Calu3 (cell line): ENCODE results near the gene TMEM44. TPM values are rescaled to one million over a fixed set of nuclear protein-coding genes. Genes with fewer than 3 reads are reported as not detected.

ENCODE experiments used
- Bru-seq: library from RNA; stranded (reverse); fragments of 400-500 nt; gene quantifications from one replicate; lab custom pipeline; 2021; lab: Mats Ljungman, UMichigan
- BruChase-seq, 2 experiments: library from RNA; stranded (reverse); fragments of 400-500 nt; gene quantifications; one replicate each; lab custom pipeline; 2021; lab: Mats Ljungman, UMichigan
- BruUV-seq: library from RNA; stranded (reverse); fragments of 400-500 nt; replicated peaks from 2 replicates; lab custom pipeline; 2021; lab: Mats Ljungman, UMichigan
- CTCF ChIA-PET: fragments of 300-600 bp; sonication (Branson Sonifier 250); formaldehyde crosslinking; loops from one replicate; lab custom pipeline; 2022; ENCODE audit warnings: antibody characterized with exemption; lab: Charles Lee
- DNase-seq: peaks from one replicate; pipeline ENCODE4 v3.0.0; 2022
- H3K27ac Mint-ChIP-seq: one replicate; pipeline ENCODE4 v1.8.0; 2022; ENCODE audit warnings: mixed read lengths; ENCODE audit not compliant: unreplicated experiment
- H3K27me3 Mint-ChIP-seq: one replicate; pipeline ENCODE4 v1.8.0; 2022; ENCODE audit warnings: mixed read lengths; ENCODE audit not compliant: unreplicated experiment
- H3K36me3 Mint-ChIP-seq: one replicate; pipeline ENCODE4 v1.8.0; 2022; ENCODE audit warnings: mild to moderate bottlenecking, moderate library complexity, mixed read lengths; ENCODE audit not compliant: insufficient read depth, unreplicated experiment
- H3K4me1 Mint-ChIP-seq: one replicate; pipeline ENCODE4 v1.8.0; 2022; ENCODE audit warnings: mild to moderate bottlenecking, low read depth, mixed read lengths; ENCODE audit not compliant: unreplicated experiment
- H3K4me3 Mint-ChIP-seq: one replicate; pipeline ENCODE4 v1.8.0; 2022; ENCODE audit warnings: mild to moderate bottlenecking, low read depth, moderate library complexity, mixed read lengths; ENCODE audit not compliant: unreplicated experiment
- H3K9me3 Mint-ChIP-seq: one replicate; pipeline ENCODE4 v1.8.0; 2022; ENCODE audit warnings: low read depth, mixed read lengths; ENCODE audit not compliant: unreplicated experiment
- intact Hi-C: fragments of 100-400 bp; cut with micrococcal nuclease; formaldehyde crosslinking; loops from one replicate; pipeline ENCODE4 v1.10.0; 2022; ENCODE audit not compliant: unreplicated experiment
- long read RNA-seq: library from polyadenylated mRNA; stranded (forward); transcript quantifications from one replicate; pipeline ENCODE4 v2.0.0, GENCODE V29; 2022
- total RNA-seq: library from RNA; stranded (reverse); gene quantifications from 2 replicates; pipeline ENCODE4 v1.2.3, GENCODE V29; 2022
- TF ChIP-seq, protein P1 (sequence below): fragments of 200-600 bp; IDR thresholded peaks from one replicate; pipeline ENCODE4 v1.8.0; 2022; ENCODE audit warnings: antibody characterized with exemption; ENCODE audit not compliant: unreplicated experiment

TMEM44 gene, protein sequence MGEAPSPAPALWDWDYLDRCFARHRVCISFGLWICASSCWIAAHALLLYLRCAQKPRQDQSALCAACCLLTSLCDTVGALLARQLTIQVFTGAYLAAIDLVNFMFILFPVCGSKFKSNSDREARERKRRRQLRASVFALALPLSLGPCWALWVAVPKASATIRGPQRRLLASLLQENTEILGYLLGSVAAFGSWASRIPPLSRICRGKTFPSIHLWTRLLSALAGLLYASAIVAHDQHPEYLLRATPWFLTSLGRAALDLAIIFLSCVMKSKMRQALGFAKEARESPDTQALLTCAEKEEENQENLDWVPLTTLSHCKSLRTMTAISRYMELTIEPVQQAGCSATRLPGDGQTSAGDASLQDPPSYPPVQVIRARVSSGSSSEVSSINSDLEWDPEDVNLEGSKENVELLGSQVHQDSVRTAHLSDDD
- total RNA-seq (44.0 and 52.6 TPM in 2 replicates), Bru-seq, nascent RNA (percentile 71 among the genes with signal in this experiment), BruChase-seq, experiment 1, labeled RNA remaining after a 6-hour chase (percentile 79 among the genes with signal in this experiment), BruChase-seq, experiment 2, labeled RNA remaining after a 2-hour chase (percentile 84 among the genes with signal in this experiment)
- long read RNA-seq, partial matches to known transcripts, result 0 of 14 reads
- long read RNA-seq, other reads (novel, unspliced or antisense), result 8 of 14 reads

DNA sequence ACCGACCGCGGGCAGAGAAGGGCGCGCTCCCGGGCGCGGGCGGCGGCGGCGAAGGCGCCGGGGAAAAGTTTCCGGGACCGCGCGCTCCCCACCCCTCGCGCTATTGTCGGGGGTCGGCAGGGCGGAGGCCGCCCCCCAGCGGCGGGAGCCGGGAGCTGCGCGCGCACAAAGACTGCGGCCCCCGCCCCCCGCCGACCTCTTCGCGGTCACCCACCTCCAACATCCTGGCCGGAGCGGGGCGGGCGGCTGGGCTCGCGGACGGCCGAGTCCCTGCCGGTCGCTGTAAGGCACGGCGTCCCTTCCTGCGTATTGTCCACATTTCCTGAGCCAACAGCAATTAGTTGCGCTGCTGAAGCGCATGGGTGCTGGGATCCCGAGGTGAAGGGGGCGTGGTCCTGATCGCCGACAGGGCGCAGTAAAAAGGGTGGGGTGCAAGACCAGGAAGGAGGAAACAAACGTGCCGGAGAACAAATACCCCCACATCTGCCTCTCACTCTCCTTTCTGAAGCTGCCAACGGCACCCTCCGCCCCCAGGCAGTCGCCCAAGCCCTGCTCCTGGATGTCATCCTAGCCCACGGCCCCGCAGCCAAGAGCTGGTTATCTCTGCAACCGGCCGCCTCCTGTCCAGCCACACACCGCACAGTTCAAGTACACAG lies at the start of gene TMEM44:
TMEM44 (minus strand) TSS at position 71 of the 656 bp plus-strand sequence. CDS start 204 bp downstream, outside the sequence.
- DNase-seq, result peak; percentile 95
- Mint-ChIP-seq H3K4me1 (no peaks in the 10 kb centered on the region), H3K9me3 (no peaks in the 10 kb centered on the region), H3K27me3 (no peaks in the 10 kb centered on the region), H3K4me3 (peak within 1 kb of the TSS; percentile 98), H3K36me3 (peaks cover 39% of the 10 kb centered on the region), H3K27ac (peak within 1 kb of the TSS; percentile 95)
- intact Hi-C loops, result loop anchor here (10.0 kb wide), 1 partner anchor 299 kb away; no protein-coding TSS in a partner anchor
- CTCF ChIA-PET, result interaction anchor here (0.6 to 1.4 kb wide), 10 partner anchors 32 to 502 kb away, joined by 3 to 7 read pairs (median 3); partner anchors contain the start of genes LRRC15 and LSG1
- TF ChIP-seq, protein P1, sequence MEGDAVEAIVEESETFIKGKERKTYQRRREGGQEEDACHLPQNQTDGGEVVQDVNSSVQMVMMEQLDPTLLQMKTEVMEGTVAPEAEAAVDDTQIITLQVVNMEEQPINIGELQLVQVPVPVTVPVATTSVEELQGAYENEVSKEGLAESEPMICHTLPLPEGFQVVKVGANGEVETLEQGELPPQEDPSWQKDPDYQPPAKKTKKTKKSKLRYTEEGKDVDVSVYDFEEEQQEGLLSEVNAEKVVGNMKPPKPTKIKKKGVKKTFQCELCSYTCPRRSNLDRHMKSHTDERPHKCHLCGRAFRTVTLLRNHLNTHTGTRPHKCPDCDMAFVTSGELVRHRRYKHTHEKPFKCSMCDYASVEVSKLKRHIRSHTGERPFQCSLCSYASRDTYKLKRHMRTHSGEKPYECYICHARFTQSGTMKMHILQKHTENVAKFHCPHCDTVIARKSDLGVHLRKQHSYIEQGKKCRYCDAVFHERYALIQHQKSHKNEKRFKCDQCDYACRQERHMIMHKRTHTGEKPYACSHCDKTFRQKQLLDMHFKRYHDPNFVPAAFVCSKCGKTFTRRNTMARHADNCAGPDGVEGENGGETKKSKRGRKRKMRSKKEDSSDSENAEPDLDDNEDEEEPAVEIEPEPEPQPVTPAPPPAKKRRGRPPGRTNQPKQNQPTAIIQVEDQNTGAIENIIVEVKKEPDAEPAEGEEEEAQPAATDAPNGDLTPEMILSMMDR, result peak; percentile 90
- TSS peak; percentile 94 for BruUV-seq

DNA sequence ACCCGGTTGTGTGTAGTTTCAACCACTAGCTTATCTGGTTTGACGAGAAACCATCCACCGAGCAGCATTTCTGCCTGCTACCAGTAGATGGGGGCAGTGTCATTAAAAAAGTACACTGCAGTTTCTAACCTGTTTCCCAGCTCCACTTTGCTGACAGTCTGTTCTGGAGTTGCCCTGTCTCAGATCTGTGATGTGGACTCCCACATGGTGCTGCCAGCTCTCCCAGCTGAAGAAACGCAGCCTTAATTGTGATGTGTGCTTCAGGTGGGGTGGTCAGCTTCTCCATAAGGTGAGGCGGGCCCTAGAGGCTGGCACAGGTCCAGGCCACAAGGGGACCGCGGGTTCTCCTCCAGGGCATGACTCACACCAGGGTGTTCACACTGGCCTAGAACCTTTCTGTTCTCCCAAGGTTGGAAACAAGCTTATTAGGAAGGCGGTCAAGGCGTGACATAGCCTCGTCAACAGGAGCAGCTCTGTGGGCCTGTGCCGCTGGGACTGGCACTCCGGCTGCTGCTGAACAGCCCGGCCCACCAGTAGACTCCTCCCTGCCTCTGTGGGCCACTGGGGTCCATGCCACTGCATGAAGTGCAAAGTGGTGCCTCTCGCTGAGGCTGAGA lies 49.6 kb upstream of the TMEM44 start:
- Mint-ChIP-seq H3K36me3 (peaks cover 31% of the 10 kb centered on the region), H3K27me3 (peaks cover 41% of the 10 kb centered on the region), H3K4me1 (peaks cover 29% of the 10 kb centered on the region), H3K27ac (no peak overlapping the region), H3K9me3 (no peaks in the 10 kb centered on the region), H3K4me3 (peak overlapping the region; percentile 6)
- CTCF ChIA-PET, result interaction anchor here (0.5 to 2.7 kb wide), 47 partner anchors 8 to 860 kb away, joined by 3 to 83 read pairs (median 5); partner anchors contain the start of genes LSG1 and XXYLT1
- peak; percentile 89 for DNase-seq
- BruUV-seq, result no TSS peak
- TF ChIP-seq, protein P1, result peak; percentile 96
- intact Hi-C loops, result loop anchor here (1.0 to 10.0 kb wide), 7 partner anchors 58 to 832 kb away; no protein-coding TSS in a partner anchor

DNA sequence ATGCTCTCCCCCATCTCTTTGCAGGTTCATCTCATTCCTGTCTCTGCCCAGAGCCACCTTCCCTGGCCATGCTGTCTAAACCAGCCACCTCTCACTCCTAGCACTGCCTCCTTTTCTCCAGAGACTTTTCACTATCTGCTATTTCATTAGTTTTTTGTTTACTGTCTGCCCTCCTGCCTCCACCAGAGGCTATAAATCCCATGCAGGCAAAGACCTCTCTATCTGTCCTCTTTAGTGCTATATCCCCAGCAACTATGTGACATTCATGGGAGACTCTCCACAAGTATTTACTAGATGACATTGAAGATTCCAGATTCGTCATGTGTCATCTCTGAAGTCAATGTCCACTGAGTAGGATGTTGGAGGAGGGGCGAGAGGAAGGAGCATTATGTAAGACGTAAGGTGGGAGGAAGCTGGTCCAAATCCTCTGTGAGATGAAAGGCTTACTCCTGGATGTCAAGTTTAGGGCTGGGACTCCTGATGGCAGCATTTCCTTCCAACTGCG lies 49.0 kb upstream of the TMEM44 start:
- Mint-ChIP-seq H3K27ac (no peak overlapping the region), H3K27me3 (peaks cover 39% of the 10 kb centered on the region), H3K9me3 (no peaks in the 10 kb centered on the region), H3K4me3 (no peak overlapping the region), H3K4me1 (peaks cover 26% of the 10 kb centered on the region), H3K36me3 (peaks cover 27% of the 10 kb centered on the region)
- CTCF ChIA-PET, result interaction anchor here (0.5 to 2.7 kb wide), 45 partner anchors 11 to 589 kb away, joined by 3 to 83 read pairs (median 6); partner anchors contain the start of genes LSG1 and XXYLT1
- BruUV-seq, result no TSS peak
- TF ChIP-seq, protein P1, result no peak
- DNase-seq, result no peak
- intact Hi-C loops, result loop anchor here (1.0 to 10.0 kb wide), 7 partner anchors 59 to 833 kb away; no protein-coding TSS in a partner anchor
